NCI-H524 treated with DMSO at 0.1 percent for 48 hours (cell line): ENCODE data around the gene DEAF1.

ENCODE experiments used
- DNase-seq: peaks from one replicate; lab custom pipeline; 2025; lab: John Stamatoyannopoulos, UW

The DEAF1 gene

DNA sequence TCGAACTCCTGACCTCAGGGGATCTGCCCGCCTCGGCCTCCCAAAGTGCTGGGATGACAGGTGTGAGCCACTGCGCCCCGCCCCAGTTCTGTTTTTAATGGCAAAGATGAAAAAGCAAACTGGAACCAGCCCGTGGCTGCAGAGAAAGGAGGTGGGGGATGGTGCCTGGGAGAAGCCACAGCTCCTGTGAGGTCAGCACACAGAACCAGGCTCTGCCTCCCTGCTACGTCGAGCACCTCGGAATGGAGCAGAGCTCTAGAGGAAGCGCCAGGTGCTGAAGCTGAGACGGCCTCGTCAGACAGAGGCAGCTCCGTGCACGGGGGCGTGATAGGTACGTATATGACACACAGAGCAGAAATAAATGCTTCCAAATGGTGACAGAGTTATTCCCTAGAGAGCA lies 49.5 kb downstream of the DEAF1 start:
- DNase-seq, result no peak

- no peak for DNase-seq
Observed at GRCh38 chr11:643849-644738, 50.9 kb downstream of the DEAF1 start.

- DNase-seq, result no peak
Observed at GRCh38 chr11:643366-643765, 51.7 kb downstream of the DEAF1 start.

DNA sequence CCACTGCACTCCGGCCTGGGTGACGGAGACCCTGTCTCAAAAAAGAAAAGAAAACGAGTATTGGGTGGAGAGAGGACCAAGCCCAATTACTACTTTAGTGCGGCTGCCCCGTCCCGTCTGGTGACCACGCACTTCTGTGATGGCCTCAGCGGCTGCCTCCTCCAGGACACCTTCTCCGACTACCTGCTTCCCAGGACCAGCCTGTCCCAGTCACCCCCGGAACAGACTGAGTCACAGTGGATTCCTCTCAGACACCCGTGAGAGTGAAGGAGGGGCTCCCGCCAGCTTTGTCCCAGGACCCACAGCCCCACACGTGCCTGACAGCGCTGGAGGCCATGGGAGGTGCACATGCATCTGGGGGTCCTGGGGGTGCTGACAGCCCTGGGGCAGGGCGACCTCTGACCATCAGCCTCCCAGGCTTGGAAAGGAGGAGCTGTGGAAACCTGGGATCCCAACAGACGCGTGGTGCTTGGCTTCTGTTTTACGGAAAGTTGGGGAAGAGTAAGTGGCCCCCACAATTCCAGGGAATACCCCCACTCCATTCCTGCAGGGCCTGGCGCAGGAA lies 53.1 kb downstream of the DEAF1 start:
- DNase-seq, result no peak

GRCh38 chr11:640021-640706 lies 54.9 kb downstream of the DEAF1 start:
- DNase-seq, result no peak

GRCh38 chr11:639332-639955 lies 55.6 kb downstream of the DEAF1 start:
- DNase-seq, result no peak

DNA sequence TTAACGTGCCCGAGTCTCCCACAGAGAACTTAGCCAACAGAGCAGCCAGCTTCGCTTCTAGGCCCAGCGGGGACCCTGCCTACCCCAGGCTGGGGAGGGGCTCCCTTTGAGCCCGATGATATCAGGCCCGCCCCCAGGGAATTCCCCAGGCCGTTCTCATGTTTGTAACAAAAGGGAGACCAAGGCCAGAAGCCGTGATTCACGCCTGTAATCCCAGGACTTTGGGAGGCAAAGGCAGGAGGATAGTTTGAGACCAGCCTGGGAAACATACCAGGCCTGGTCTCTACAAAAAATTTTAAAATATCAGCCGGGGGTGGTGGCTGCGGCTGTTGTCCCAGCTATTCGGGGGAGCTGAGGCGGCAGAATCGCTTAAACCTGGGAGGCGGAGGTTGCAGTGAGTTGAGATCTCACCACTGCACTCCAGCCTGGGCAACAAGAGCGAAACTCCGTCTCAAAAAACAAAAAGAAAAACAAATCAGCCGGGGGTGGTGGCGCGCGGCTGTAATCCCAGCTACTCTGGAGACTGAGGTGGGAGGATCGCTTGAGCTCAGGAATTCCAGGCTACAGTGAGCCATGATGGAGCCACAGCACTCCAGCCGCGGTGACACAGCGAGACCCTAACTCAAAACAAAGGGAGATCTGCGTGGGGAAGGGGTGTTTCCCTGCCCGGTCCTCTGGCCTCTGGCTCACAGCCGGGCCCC lies 56.2 kb downstream of the DEAF1 start:
- DNase-seq, result no peak

DNA sequence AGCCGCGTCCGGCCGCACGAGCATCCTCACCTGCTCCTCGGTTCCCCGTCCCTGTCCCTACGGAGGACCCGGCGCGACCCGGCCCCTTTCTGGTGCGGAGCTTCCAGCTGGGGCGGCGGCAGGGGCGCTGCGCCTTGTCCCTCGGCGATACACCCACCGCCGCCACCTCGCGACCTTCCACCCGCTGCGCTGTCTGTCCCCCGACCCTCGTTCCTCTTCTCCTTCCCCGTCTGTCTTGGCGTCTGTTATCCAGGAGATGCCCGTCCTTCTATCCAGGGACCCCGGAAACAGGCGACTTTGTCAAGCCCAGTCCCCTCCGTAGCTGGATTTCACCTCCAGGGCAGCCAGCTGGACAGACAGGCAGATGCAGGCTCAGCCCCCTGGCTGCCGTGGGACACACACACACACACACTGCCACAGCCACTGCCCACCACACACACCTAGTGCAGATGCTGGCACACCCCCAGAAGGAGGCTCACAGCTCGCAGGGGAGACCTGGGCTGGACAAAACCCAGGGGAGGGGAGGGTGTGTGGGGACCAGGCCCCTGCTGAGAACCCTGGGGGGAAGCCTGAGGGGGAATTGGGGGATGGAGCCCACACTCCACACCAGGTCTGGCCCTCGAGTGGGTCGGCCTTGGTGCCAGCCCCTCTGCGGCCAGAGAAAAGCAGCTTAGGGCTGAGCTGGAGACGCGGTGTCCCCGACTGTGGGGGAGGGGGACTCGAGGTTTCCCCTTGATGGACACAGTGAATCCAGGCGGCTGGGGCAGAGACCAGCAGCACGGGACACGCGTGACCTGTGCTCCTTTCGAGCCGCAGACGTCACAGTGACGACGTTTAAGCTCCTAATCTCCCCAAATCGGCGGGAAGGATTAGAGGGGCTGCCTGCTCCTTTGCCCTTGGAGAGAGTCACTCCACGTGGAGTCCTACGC lies 57.2 kb downstream of the DEAF1 start:
- DNase-seq, result no peak

DNA sequence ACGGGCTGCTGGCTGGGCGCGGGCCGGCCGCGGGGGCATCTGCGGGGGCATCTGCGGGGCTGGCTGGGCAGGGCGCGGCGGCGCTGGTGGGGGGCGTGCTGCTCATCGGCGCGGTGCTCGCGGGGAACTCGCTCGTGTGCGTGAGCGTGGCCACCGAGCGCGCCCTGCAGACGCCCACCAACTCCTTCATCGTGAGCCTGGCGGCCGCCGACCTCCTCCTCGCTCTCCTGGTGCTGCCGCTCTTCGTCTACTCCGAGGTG lies 57.8 kb downstream of the DEAF1 start:
- DNase-seq, result no peak

DNA sequence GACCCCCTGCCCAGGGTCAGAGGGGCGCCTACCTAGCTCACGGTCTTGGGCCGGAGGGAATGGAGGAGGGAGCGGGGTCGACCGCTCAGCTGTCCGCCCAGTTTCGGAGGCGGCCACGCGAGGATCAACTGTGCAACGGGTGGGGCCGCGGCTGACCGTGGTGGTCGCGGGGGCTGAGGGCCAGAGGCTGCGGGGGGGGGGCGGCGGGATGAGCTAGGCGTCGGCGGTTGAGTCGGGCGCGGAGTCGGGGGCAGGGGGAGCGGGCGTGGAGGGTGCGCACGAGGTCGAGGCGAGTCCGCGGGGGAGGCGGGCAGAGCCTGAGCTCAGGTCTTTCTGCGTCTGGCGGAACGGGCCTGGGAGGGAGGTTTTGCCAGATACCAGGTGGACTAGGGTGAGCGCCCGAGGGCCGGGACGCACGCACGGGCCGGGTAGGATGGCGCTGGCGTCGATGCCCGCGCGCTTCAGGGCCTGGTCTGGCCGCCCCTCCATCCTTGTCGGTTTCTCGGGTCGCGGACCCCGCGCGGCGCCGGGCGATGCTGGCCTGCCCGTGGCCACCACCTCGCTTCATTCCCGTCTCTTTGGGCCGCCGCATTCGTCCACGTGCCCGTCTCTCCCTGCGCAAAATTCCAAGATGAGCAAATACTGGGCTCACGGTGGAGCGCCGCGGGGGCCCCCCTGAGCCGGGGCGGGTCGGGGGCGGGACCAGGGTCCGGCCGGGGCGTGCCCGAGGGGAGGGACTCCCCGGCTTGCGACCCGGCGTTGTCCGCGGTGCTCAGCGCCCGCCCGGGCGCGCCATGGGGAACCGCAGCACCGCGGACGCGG lies 58.3 kb downstream of the DEAF1 start, which contains the start of gene DRD4:
Gene DRD4, plus strand, starts transcription at position 759 of the 822 bp plus-strand sequence. Its CDS starts 36 bp downstream, at position 795.
- DNase-seq, result no peak

DNA sequence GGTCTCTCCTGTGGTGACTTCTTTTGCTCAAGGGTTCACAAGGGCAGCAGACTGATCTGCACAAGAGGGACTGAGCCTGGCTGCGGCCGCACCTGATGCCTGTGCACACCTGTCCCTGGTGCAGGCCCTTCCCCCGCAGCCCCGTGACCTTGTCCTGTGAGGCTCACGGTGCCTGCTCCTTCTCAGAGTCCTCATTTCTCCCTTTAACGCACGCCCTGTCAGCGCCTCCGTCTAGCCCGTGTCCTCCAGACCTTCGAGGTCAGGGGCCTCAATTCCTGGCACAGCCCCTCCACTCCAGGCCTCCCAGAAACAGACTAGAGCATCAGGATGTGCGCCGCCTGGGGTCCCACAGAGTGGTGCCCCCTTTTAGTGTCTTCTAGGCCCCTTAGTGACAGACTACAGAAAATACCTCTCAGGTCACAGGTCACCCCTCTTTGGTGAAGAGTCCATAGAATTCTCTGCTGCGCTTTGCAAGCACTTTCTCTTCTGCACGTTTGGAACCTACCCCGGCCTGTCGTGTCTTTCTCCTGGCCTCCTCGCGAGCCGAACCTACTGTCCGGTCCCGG lies 59.0 kb downstream of the DEAF1 start:
- no peak for DNase-seq

GRCh38 chr11:630871-631270 lies 64.2 kb downstream of the DEAF1 start:
- no peak for DNase-seq

DNA sequence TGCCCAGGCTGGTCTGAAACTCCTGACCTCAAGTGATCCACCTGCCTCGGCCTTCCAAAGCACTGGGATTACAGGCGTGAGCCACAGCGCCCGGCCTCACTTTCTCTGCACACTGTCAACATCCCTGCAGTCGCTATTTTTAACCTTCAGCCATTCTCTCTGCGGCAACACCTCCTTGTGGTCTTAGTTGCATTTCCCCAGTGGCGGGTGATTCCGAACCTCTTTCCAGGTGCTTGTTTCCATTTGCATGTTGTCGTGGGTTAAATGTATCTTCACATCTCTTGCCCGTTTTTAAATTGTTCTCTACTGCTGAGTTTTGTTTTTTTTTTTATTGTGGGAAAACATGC lies 65.8 kb downstream of the DEAF1 start:
- DNase-seq, result no peak

DNA sequence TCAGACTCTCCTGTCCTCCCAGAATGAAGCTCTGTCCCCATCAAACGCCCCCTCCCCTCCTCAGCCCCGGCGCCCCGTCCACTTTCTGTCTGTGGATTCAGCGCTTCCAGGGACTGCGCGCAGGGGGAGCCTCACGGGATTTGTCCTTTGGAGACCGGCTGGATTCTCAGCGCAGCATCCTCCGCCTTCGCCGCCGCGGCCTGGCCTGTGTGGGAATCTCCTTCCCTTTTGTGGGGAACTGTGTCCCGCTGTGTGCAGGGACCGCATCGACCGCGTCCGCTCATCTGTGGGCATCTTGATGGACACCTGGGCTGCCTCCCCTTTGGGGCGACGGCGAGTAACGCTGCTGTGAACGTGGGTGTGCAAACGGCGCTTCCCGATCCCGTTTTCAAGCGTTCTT lies 67.0 kb downstream of the DEAF1 start:
- DNase-seq, result no peak

GRCh38 chr11:627308-627576 lies 67.8 kb downstream of the DEAF1 start:
- DNase-seq, result no peak

DNA sequence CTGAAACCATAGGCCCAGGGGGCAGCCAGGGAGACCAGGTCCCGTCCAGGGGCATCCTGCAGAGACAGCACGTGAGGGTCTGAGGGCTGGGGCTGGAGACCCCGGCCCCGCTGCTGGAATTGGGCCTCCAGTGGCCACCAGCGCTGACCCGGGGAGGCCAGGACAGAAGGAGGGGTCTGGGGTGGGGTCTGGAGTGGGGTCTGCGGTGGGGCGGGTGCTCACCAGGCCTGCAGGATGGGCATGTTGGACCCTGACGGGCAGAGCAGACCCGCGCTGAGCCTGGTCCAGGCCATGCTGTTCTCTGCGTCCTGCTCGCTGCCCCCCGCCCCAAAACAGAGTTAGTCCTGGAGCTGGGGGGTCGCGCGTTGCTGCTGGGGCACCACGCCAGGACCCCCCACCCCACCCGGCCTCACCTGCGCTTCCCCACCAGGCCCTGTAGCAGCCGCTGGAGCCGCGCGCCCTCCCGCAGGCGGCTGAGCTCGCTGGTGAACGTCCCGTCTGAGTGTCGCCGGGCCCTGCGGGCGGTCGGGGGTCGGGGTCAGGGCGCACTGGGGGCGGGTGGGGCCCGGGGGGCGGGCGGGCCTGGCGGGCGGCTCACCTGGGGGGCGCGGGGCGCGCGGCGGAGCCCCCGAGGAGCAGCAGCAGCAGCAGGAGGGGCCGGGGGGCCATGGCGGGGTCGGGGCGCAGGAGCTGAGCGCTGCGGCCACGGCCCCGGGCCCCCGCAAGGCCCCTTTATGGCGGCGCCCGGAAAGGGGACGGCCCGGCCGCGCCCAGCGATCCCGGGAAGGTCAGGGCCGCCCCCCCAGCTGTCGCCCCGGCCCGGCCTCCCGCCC lies 68.3 kb downstream of the DEAF1 start, which contains the start of gene SCT:
Gene SCT, minus strand, starts transcription at position 707 of the 833 bp plus-strand sequence. Its CDS starts 38 bp downstream, at position 669.
- DNase-seq, result no peak

DNA sequence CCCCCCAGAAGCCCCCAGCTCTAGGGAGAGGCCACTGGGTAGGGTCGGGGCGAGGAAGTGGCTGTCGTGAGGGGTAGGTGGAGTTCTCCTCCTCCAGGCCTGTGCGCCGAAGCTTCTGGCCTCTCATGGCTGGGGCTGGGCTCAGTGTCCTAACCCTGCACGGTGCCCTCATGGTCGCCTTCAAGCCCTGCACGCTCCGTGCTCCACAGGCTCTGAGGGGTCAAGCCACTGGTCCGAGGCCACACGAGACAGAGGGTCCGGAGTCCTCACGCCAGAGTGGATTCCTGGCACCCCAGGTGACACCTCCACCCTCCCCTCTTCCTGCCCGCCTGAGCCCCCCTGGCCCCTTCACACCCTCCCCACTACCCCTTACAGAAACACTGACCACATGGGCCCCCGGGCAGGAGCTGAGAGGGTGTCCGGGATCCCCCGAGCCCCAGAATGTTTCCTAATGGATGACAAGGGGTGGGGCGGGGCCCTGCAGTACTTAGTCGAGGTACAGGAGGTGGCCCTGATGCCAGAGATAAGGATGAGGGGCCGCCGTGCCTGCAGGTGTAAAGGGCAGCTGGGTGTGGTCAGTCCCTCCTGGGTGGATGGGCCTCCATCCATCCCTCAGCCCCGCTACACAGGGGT lies 69.3 kb downstream of the DEAF1 start:
- DNase-seq, result no peak
